GM23338 (cell line): ENCODE results near the gene MAD1L1.

Source experiments
- CREB1 ChIP-seq: fragments of 250-450 bp; sonication (Bioruptor Pico); IDR thresholded peaks from 2 replicates; pipeline ENCODE4 v1.5.0; 2020; ENCODE audit warnings: low read depth, mild to moderate bottlenecking, moderate library complexity
- CTCF ChIP-seq, 2 experiments: fragments of 200-600 bp in 1 of 2; sonication (generic) in 1 of 2; conservative IDR thresholded peaks; 2 replicates each; pipeline versions ENCODE4 v1.5.1 to v1.6.1; 2016 to 2017; ENCODE audit warnings: antibody characterized with exemption in 2 of 2, low read depth in 2 of 2, mild to moderate bottlenecking in 2 of 2, moderate library complexity in 1 of 2
- EZH2 ChIP-seq: fragments of 200-600 bp; sonication (generic); IDR thresholded peaks from one replicate; pipeline ENCODE4 v1.8.0; 2017; ENCODE audit warnings: antibody characterized with exemption, mild to moderate bottlenecking, low read depth; ENCODE audit not compliant: unreplicated experiment
- POLR2AphosphoS5 ChIP-seq: IDR thresholded peaks from 2 replicates; pipeline ENCODE4 v1.6.1; 2016; ENCODE audit warnings: antibody characterized with exemption, low read depth

GRCh38 chr7:2219136-2219535 lies 13.6 kb downstream of the MAD1L1 start:
- TF ChIP-seq POLR2AphosphoS5 (no peak), CTCF (conservative IDR thresholded peaks at IDR 0.05; ENCODE audit: low read depth in 2 of 2) (no peak), CREB1 (CRISPR knock-in tag) (no peak), EZH2 (no peak)
